GM10847 (cell line): ENCODE measurements around the gene LACTB.

Experiments
- POLR2A ChIP-seq: IDR thresholded peaks from 2 replicates; pipeline ENCODE4 v1.6.1; 2011; ENCODE audit not compliant: insufficient read length; ENCODE audit errors: extremely low read depth

The LACTB gene

GRCh38 chr15:63151665-63152064, 30.0 kb downstream of the LACTB start:
- no peak for TF ChIP-seq POLR2A

GRCh38 chr15:63155486-63155885, 33.8 kb downstream of the LACTB start:
- TF ChIP-seq POLR2A: no peak

- TF ChIP-seq POLR2A: no peak
These were observed 34.5 kb downstream of the LACTB start for GRCh38 chr15:63156086-63156710.

- no peak for TF ChIP-seq POLR2A
These were observed 35.1 kb downstream of the LACTB start for GRCh38 chr15:63156755-63157117.

GRCh38 chr15:63157118-63157843, 35.6 kb downstream of the LACTB start, which contains the start of gene RPS27L:
TSS of gene RPS27L (minus strand) at chr15:63157477. CDS start at chr15:63157405, 72 bp downstream.
- TF ChIP-seq POLR2A: peak; percentile 84

GRCh38 chr15:63157891-63158431, 36.3 kb downstream of the LACTB start:
- TF ChIP-seq POLR2A: no peak

- no peak for TF ChIP-seq POLR2A
These were observed 39.0 kb downstream of the LACTB start for GRCh38 chr15:63160638-63161037.

- TF ChIP-seq POLR2A: no peak
These were observed 41.6 kb downstream of the LACTB start for GRCh38 chr15:63163217-63163616.

- no peak for TF ChIP-seq POLR2A
These were observed 43.7 kb downstream of the LACTB start for GRCh38 chr15:63165166-63165859.

GRCh38 chr15:63166219-63166618, 44.6 kb downstream of the LACTB start:
- no peak for TF ChIP-seq POLR2A

- TF ChIP-seq POLR2A: no peak
These were observed 48.1 kb downstream of the LACTB start for GRCh38 chr15:63169788-63170187.

GRCh38 chr15:63172376-63172775, 50.7 kb downstream of the LACTB start:
- TF ChIP-seq POLR2A: no peak

GRCh38 chr15:63172851-63173451, 51.3 kb downstream of the LACTB start:
- no peak for TF ChIP-seq POLR2A

GRCh38 chr15:63176302-63176701, 54.6 kb downstream of the LACTB start:
- no peak for TF ChIP-seq POLR2A

GRCh38 chr15:63178034-63178433, 56.4 kb downstream of the LACTB start:
- TF ChIP-seq POLR2A: no peak
